Stomach (tissue), 9 donors: Measurements from ENCODE around the gene LTA. TPM values are rescaled to one million over a fixed set of nuclear protein-coding genes. Genes with fewer than 3 reads are reported as not detected.

Source experiments
- DNase-seq, 2 donors: peaks; one replicate each; pipeline versions ENCODE4 v3.0.0 to v3.0.0-alpha.2; 2013 to 2019
- H3K27ac ChIP-seq, 5 donors: fragments of 200-600 bp in 4 of 5; sonication (generic) in 4 of 5; one replicate each; pipeline ENCODE4 v1.5.1; 2013 to 2019; ENCODE audit warnings: mild to moderate bottlenecking in 1 of 5, moderate library complexity in 1 of 5
- H3K27me3 ChIP-seq, 3 donors: fragments of 200-600 bp; sonication (generic); one replicate each; pipeline ENCODE4 v1.5.1; 2017 to 2019; ENCODE audit warnings: mixed run types in 1 of 3
- H3K36me3 ChIP-seq, 4 donors: fragments of 200-600 bp; sonication (generic); 1 replicate in 3 of 4; 2 replicates in 1 of 4; pipeline ENCODE4 v1.5.1; 2016 to 2019
- H3K4me1 ChIP-seq, 4 donors: fragments of 200-600 bp; sonication (generic); one replicate each; pipeline ENCODE4 v1.5.1; 2016 to 2019
- H3K4me3 ChIP-seq, 4 donors: fragments of 200-600 bp; sonication (generic) in 3 of 4; one replicate each; pipeline ENCODE4 v1.5.1; 2016 to 2019; ENCODE audit warnings: mild to moderate bottlenecking in 1 of 4
- H3K9me3 ChIP-seq, 4 donors: fragments of 200-600 bp; sonication (generic); one replicate each; pipeline ENCODE4 v1.5.1; 2016 to 2019
- CTCF ChIP-seq, 7 experiments: fragments of 450-650 bp in 4 of 7; fragments of 200-600 bp in 3 of 7; sonication (generic) in 3 of 7; IDR thresholded peaks; one replicate each; pipeline ENCODE4 v1.5.1; 2016 to 2019; ENCODE audit warnings: antibody characterized with exemption in 7 of 7, control low read depth in 2 of 7, mild to moderate bottlenecking in 1 of 7
- EP300 ChIP-seq: sonication (generic); formaldehyde crosslinking; IDR thresholded peaks from one replicate; pipeline ENCODE4 v1.6.1; 2017; ENCODE audit warnings: antibody characterized with exemption
- POLR2A ChIP-seq, 4 donors: fragments of 450-650 bp; IDR thresholded peaks; one replicate each; pipeline ENCODE4 v1.6.1; 2016; ENCODE audit warnings: antibody characterized with exemption in 4 of 4, control low read depth in 2 of 4, mild to moderate bottlenecking in 1 of 4, moderate library complexity in 1 of 4
- POLR2AphosphoS5 ChIP-seq, 3 donors: sonication (generic); formaldehyde crosslinking; IDR thresholded peaks; one replicate each; pipeline ENCODE4 v1.6.1; 2016; ENCODE audit warnings: antibody characterized with exemption in 3 of 3
- WGBS, 5 donors: extraction: QIAGEN DNeasy Blood & Tissue Kit in 3 of 5; methylation state at CpG; one replicate each; pipeline versions ENCODE4 v1.1.5 to v1.1.7; 2013 to 2018; 5-methylcytosine and 5-hydroxymethylcytosine counted together
- intact Hi-C: fragments of 100-400 bp; cut with DNase I; formaldehyde crosslinking; loops from one replicate; pipeline ENCODE4 v1.15.1; 2023; ENCODE audit warnings: low total_unique reads
- polyA plus RNA-seq, 3 donors: library from polyadenylated mRNA; stranded (reverse); fragments of 200-250 nt; gene quantifications; one replicate each; pipeline ENCODE4 v1.2.3, GENCODE V29; 2013
- small RNA-seq, 4 donors: library from RNA; depleted of rRNA; stranded (forward); fragments of <200 nt; gene quantifications; one replicate each; pipeline ENCODE3, GENCODE V24; 2016
- total RNA-seq, 5 donors: library from RNA; depleted of rRNA; stranded (reverse); fragments of >200 nt; gene quantifications; one replicate each; pipeline versions ENCODE4 v1.1.0 to v1.2.3, GENCODE V29; 2014 to 2016
- donor health status: healthy with polysubstance abuse.
- donor health status: Bipolar disorder and iron deficiency.
- donor health status: healthy.

Gene LTA
- total and polyA plus RNA-seq, 8 donors = 0.18 TPM; not detected in 7

- peak overlapping the region; percentile 41 to 99 (median 98) for H3K27ac ChIP-seq
- intact Hi-C loops = no loop called here
- TF ChIP-seq POLR2A (IDR thresholded peaks at IDR 0.05) = no peak
- no peak for TF ChIP-seq CTCF (IDR thresholded peaks at IDR 0.05)
- no peak for TF ChIP-seq POLR2AphosphoS5 (IDR thresholded peaks at IDR 0.05)
- TF ChIP-seq EP300 = no peak
- H3K36me3 ChIP-seq = peaks cover 37 to 46% (median 43%) of the 10 kb centered on the region in 4 donors
- DNase-seq = peak in 1 of 2 donors; percentile 34
- H3K27me3 ChIP-seq = no peaks in the 10 kb centered on the region
- no peaks in the 10 kb centered on the region for H3K9me3 ChIP-seq
- H3K4me1 ChIP-seq = peaks cover 16 to 28% (median 23%) of the 10 kb centered on the region in 4 donors
- peak overlapping the region; percentile 70 to 95 (median 90) for H3K4me3 ChIP-seq
- WGBS, 5 donors = 14 to 22% (median 20%) methylated on average over 4 of the region's 4 CpGs
Measured at GRCh38 chr6:31621991-31622390, 49.9 kb downstream of the LTA start.

- WGBS, 5 donors = 25 to 42% (median 40%) methylated on average over 10 of the region's 10 CpGs
- peak overlapping the region in 2 of 4 donors; percentile 86 to 95 for H3K4me3 ChIP-seq
- DNase-seq = peak; percentile 40 to 71
- H3K4me1 ChIP-seq = peaks cover 16 to 28% (median 23%) of the 10 kb centered on the region in 4 donors
- intact Hi-C loops = no loop called here
- TF ChIP-seq POLR2AphosphoS5 (IDR thresholded peaks at IDR 0.05) (no peak), CTCF (IDR thresholded peaks at IDR 0.05) (no peak), POLR2A (IDR thresholded peaks at IDR 0.05) (no peak), EP300 (no peak)
- no peaks in the 10 kb centered on the region for H3K27me3 ChIP-seq
- peak overlapping the region in 4 of 5 donors; percentile 96 to 99 (median 98) for H3K27ac ChIP-seq
- H3K9me3 ChIP-seq = no peaks in the 10 kb centered on the region
- H3K36me3 ChIP-seq = peaks cover 44 to 53% (median 50%) of the 10 kb centered on the region in 4 donors
Measured at GRCh38 chr6:31622684-31623091, 50.6 kb downstream of the LTA start.

Small RNA genes lying within 50 kb of the gene (small RNA-seq; reads per million reads assigned to genes)
- 3.2 to 32.0 (median 10.6) reads per million in 4 donors for gene SNORA38
- 107 to 376 (median 246) reads per million in 4 donors for gene SNORD117
- gene SNORD84 = 0 reads per million in 4 donors
- 0 reads per million in 4 donors for gene UQCRHP1

Other genes starting within 250 kb of the LTA start
Only the 30 nearest of the 34 such genes appear.
- 1,000 to 10,000 TPM in 3 of 5 donors, 100 to 1,000 TPM in 2; 134 to 1,907 (median 1,119) TPM for gene HLA-B, start 215.1 kb upstream of the LTA start, total RNA-seq
- 100 to 1,000 TPM; 302 to 830 (median 436) TPM for gene HLA-B, start 215.1 kb upstream of the LTA start, polyA plus RNA-seq
- gene MICA, start 168.7 kb upstream of the LTA start, total RNA-seq = 10 to 100 TPM in 3 of 5 donors, 1 to 10 TPM in 2; 2.0 to 13.4 (median 11.1) TPM
- gene MICA, start 168.7 kb upstream of the LTA start, polyA plus RNA-seq = 10 to 100 TPM in 2 of 3 donors, 1 to 10 TPM in 1; 9.9 to 13.6 (median 13.1) TPM
- gene MICB, start 74.1 kb upstream of the LTA start, total RNA-seq = 1 to 10 TPM in 1 of 5 donors, under 1 TPM in 2, not detected in 2; 0.29 to 1.7 (median 0.89) TPM
- 1 to 10 TPM in 1 of 3 donors, under 1 TPM in 2; 0.76 to 1.4 (median 0.83) TPM for gene MICB, start 74.1 kb upstream of the LTA start, polyA plus RNA-seq
- gene MCCD1, start 43.3 kb upstream of the LTA start, total RNA-seq = not detected
- gene MCCD1, start 43.3 kb upstream of the LTA start, polyA plus RNA-seq = not detected
- gene DDX39B, start 30.3 kb upstream of the LTA start, total RNA-seq = 100 to 1,000 TPM; 198 to 445 (median 248) TPM
- gene DDX39B, start 30.3 kb upstream of the LTA start, polyA plus RNA-seq = 100 to 1,000 TPM; 255 to 383 (median 255) TPM
- 1 to 10 TPM in 2 of 5 donors, under 1 TPM in 1, not detected in 2; 0.87 to 4.6 (median 2.3) TPM for gene ATP6V1G2, start 25.7 kb upstream of the LTA start, total RNA-seq
- gene ATP6V1G2, start 25.7 kb upstream of the LTA start, polyA plus RNA-seq = 1 to 10 TPM in 2 of 3 donors, under 1 TPM in 1; 0.98 to 3.7 (median 1.2) TPM
- gene NFKBIL1, start 24.7 kb upstream of the LTA start, total RNA-seq = 10 to 100 TPM in 4 of 5 donors, under 1 TPM in 1; 0.45 to 51.9 (median 13.6) TPM
- gene NFKBIL1, start 24.7 kb upstream of the LTA start, polyA plus RNA-seq = 10 to 100 TPM; 23.9 to 45.1 (median 29.9) TPM
- under 1 TPM in 1 of 5 donors, not detected in 4; 0.58 TPM for gene TNF, start 3.3 kb downstream of the LTA start, total RNA-seq
- gene TNF, start 3.3 kb downstream of the LTA start, polyA plus RNA-seq = under 1 TPM in 2 of 3 donors, not detected in 1; 0.28 to 0.31 TPM
- gene LTB, start 10.1 kb downstream of the LTA start, total RNA-seq = 1 to 10 TPM in 1 of 5 donors, not detected in 4; 4.8 TPM
- gene LTB, start 10.1 kb downstream of the LTA start, polyA plus RNA-seq = 10 to 100 TPM in 1 of 3 donors, 1 to 10 TPM in 2; 4.2 to 13.4 (median 9.0) TPM
- gene LST1, start 14.0 kb downstream of the LTA start, total RNA-seq = 1 to 10 TPM in 2 of 5 donors, not detected in 3; 2.9 to 6.7 TPM
- 10 to 100 TPM in 2 of 3 donors, 1 to 10 TPM in 1; 8.8 to 35.4 (median 26.7) TPM for gene LST1, start 14.0 kb downstream of the LTA start, polyA plus RNA-seq
- not detected for gene NCR3, start 20.7 kb downstream of the LTA start, total RNA-seq
- under 1 TPM in 1 of 3 donors, not detected in 2; 0.25 TPM for gene NCR3, start 20.7 kb downstream of the LTA start, polyA plus RNA-seq
- 10 to 100 TPM in 2 of 5 donors, 1 to 10 TPM in 2, not detected in 1; 3.2 to 38.3 (median 15.6) TPM for gene AIF1, start 42.9 kb downstream of the LTA start, total RNA-seq
- 10 to 100 TPM; 28.2 to 74.2 (median 68.7) TPM for gene AIF1, start 42.9 kb downstream of the LTA start, polyA plus RNA-seq
- gene PRRC2A, start 48.4 kb downstream of the LTA start, total RNA-seq = 100 to 1,000 TPM in 3 of 5 donors, 10 to 100 TPM in 2; 49.4 to 125 (median 107) TPM
- gene PRRC2A, start 48.4 kb downstream of the LTA start, polyA plus RNA-seq = 100 to 1,000 TPM in 1 of 3 donors, 10 to 100 TPM in 2; 56.4 to 109 (median 80.8) TPM
- 100 to 1,000 TPM; 111 to 169 (median 141) TPM for gene BAG6, start 80.4 kb downstream of the LTA start, total RNA-seq
- gene BAG6, start 80.4 kb downstream of the LTA start, polyA plus RNA-seq = 100 to 1,000 TPM; 157 to 287 (median 180) TPM
- gene APOM, start 83.6 kb downstream of the LTA start, total RNA-seq = 1 to 10 TPM in 2 of 5 donors, not detected in 3; 1.3 to 1.9 TPM
- 10 to 100 TPM in 1 of 3 donors, 1 to 10 TPM in 2; 6.4 to 14.2 (median 6.5) TPM for gene APOM, start 83.6 kb downstream of the LTA start, polyA plus RNA-seq
- 10 to 100 TPM; 12.8 to 44.9 (median 32.0) TPM for gene C6orf47, start 88.5 kb downstream of the LTA start, total RNA-seq
- gene C6orf47, start 88.5 kb downstream of the LTA start, polyA plus RNA-seq = 10 to 100 TPM; 10.5 to 16.0 (median 13.0) TPM
- 10 to 100 TPM in 4 of 5 donors, 1 to 10 TPM in 1; 5.8 to 36.8 (median 10.6) TPM for gene GPANK1, start 92.7 kb downstream of the LTA start, total RNA-seq
- 10 to 100 TPM; 13.0 to 17.9 (median 13.4) TPM for gene GPANK1, start 92.7 kb downstream of the LTA start, polyA plus RNA-seq
- 100 to 1,000 TPM in 3 of 5 donors, 10 to 100 TPM in 2; 11.3 to 375 (median 142) TPM for gene CSNK2B, start 93.8 kb downstream of the LTA start, total RNA-seq
- 100 to 1,000 TPM; 152 to 233 (median 181) TPM for gene CSNK2B, start 93.8 kb downstream of the LTA start, polyA plus RNA-seq
- gene LY6G5B, start 97.7 kb downstream of the LTA start, total RNA-seq = 10 to 100 TPM in 2 of 5 donors, 1 to 10 TPM in 2, not detected in 1; 2.7 to 17.1 (median 10.3) TPM
- gene LY6G5B, start 97.7 kb downstream of the LTA start, polyA plus RNA-seq = 1 to 10 TPM in 2 of 3 donors, under 1 TPM in 1; 0.44 to 4.7 (median 2.1) TPM
- not detected for gene LY6G5C, start 108.8 kb downstream of the LTA start, total RNA-seq
- gene LY6G5C, start 108.8 kb downstream of the LTA start, polyA plus RNA-seq = 1 to 10 TPM; 1.8 to 4.9 (median 2.7) TPM
- 100 to 1,000 TPM in 1 of 5 donors, 10 to 100 TPM in 4; 40.9 to 122 (median 49.0) TPM for gene ABHD16A, start 131.0 kb downstream of the LTA start, total RNA-seq
- gene ABHD16A, start 131.0 kb downstream of the LTA start, polyA plus RNA-seq = 10 to 100 TPM; 15.1 to 48.0 (median 20.4) TPM
- gene LY6G6F, start 134.6 kb downstream of the LTA start, total RNA-seq = not detected
- gene LY6G6F, start 134.6 kb downstream of the LTA start, polyA plus RNA-seq = not detected
- not detected for gene LY6G6D, start 143.1 kb downstream of the LTA start, total RNA-seq
- not detected for gene LY6G6D, start 143.1 kb downstream of the LTA start, polyA plus RNA-seq
- not detected for gene LY6G6C, start 149.5 kb downstream of the LTA start, total RNA-seq
- gene LY6G6C, start 149.5 kb downstream of the LTA start, polyA plus RNA-seq = under 1 TPM in 1 of 3 donors, not detected in 2; 0.90 TPM
- not detected for gene MPIG6B, start 151.1 kb downstream of the LTA start, total RNA-seq
- gene MPIG6B, start 151.1 kb downstream of the LTA start, polyA plus RNA-seq = under 1 TPM in 1 of 3 donors, not detected in 2; 0.10 TPM
- 100 to 1,000 TPM in 2 of 5 donors, 10 to 100 TPM in 3; 33.3 to 133 (median 76.1) TPM for gene DDAH2, start 157.0 kb downstream of the LTA start, total RNA-seq
- 10 to 100 TPM; 52.9 to 73.7 (median 57.9) TPM for gene DDAH2, start 157.0 kb downstream of the LTA start, polyA plus RNA-seq
- gene CLIC1, start 164.2 kb downstream of the LTA start, total RNA-seq = 100 to 1,000 TPM in 4 of 5 donors, 10 to 100 TPM in 1; 33.8 to 381 (median 117) TPM
- gene CLIC1, start 164.2 kb downstream of the LTA start, polyA plus RNA-seq = 100 to 1,000 TPM; 331 to 597 (median 348) TPM
- 10 to 100 TPM in 4 of 5 donors, 1 to 10 TPM in 1; 4.1 to 66.4 (median 21.4) TPM for gene MSH5, start 167.7 kb downstream of the LTA start, total RNA-seq
- gene MSH5, start 167.7 kb downstream of the LTA start, polyA plus RNA-seq = 1 to 10 TPM; 2.9 to 9.3 (median 3.2) TPM
- 10 to 100 TPM in 2 of 5 donors, 1 to 10 TPM in 2, not detected in 1; 2.7 to 40.8 (median 7.6) TPM for gene SAPCD1, start 190.4 kb downstream of the LTA start, total RNA-seq
- 1 to 10 TPM; 2.4 to 5.4 (median 2.9) TPM for gene SAPCD1, start 190.4 kb downstream of the LTA start, polyA plus RNA-seq
- gene VWA7, start 205.0 kb downstream of the LTA start, total RNA-seq = 10 to 100 TPM in 1 of 5 donors, 1 to 10 TPM in 3, not detected in 1; 4.2 to 18.3 (median 7.5) TPM
- gene VWA7, start 205.0 kb downstream of the LTA start, polyA plus RNA-seq = 1 to 10 TPM; 1.3 to 1.4 (median 1.4) TPM